ENCODE measurements around the gene VPS8.

The VPS8 gene

DNA sequence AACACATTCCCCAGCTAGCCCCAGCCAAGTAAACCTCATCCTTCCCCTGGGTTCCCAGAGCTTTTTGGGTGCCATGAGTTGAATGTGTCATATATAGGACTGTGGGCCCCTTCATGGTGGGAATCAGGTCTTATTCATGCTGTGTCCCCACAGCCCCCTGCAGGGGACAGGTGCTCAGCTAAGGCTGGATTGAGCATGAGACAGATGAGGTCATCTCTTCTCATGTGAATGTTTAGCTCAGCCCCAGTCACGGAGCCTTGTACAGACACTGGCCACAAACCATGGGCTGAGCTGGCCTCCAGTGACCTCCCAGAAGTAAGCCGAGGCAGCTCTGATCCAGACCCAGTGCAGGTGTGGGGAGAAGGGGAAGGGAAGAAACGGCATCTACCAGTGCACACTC, 270.2 kb downstream of the VPS8 start:
- H3K4me3 ChIP-seq (replicated peaks; ENCODE audit: insufficient read depth, low read length), result no peak overlapping the region
- no peak for DNase-seq (ENCODE audit: low read depth in 1 of 2, low spot score in 1 of 2)
- TF ChIP-seq SPI1 (IDR thresholded peaks at IDR 0.05; ENCODE audit: borderline replicate concordance, low read depth) (no peak), REST (IDR thresholded peaks at IDR 0.05; ENCODE audit: insufficient replicate concordance, low read depth) (no peak), GABPA (IDR thresholded peaks at IDR 0.05; ENCODE audit: low read depth) (no peak), POLR2AphosphoS5 (IDR thresholded peaks at IDR 0.05; ENCODE audit: low read depth) (no peak)
- TF ChIP-seq, protein P1, sequence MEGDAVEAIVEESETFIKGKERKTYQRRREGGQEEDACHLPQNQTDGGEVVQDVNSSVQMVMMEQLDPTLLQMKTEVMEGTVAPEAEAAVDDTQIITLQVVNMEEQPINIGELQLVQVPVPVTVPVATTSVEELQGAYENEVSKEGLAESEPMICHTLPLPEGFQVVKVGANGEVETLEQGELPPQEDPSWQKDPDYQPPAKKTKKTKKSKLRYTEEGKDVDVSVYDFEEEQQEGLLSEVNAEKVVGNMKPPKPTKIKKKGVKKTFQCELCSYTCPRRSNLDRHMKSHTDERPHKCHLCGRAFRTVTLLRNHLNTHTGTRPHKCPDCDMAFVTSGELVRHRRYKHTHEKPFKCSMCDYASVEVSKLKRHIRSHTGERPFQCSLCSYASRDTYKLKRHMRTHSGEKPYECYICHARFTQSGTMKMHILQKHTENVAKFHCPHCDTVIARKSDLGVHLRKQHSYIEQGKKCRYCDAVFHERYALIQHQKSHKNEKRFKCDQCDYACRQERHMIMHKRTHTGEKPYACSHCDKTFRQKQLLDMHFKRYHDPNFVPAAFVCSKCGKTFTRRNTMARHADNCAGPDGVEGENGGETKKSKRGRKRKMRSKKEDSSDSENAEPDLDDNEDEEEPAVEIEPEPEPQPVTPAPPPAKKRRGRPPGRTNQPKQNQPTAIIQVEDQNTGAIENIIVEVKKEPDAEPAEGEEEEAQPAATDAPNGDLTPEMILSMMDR (IDR thresholded peaks at IDR 0.05; ENCODE audit: insufficient read depth, low read length), result no peak
- no peaks in the 10 kb centered on the region for H3K27me3 ChIP-seq (ENCODE audit: insufficient read depth, poor library complexity, severe bottlenecking)
- no peak overlapping the region for H3K27ac ChIP-seq (replicated peaks)

- Histone ChIP-seq H3K27me3 (ENCODE audit: insufficient read depth, poor library complexity, severe bottlenecking) (no peaks in the 10 kb centered on the region), H3K4me3 (replicated peaks; ENCODE audit: insufficient read depth, low read length) (no peak overlapping the region), H3K27ac (replicated peaks) (no peak overlapping the region)
- no peak for DNase-seq (ENCODE audit: low read depth in 1 of 2, low spot score in 1 of 2)
- TF ChIP-seq POLR2AphosphoS5 (IDR thresholded peaks at IDR 0.05; ENCODE audit: low read depth) (no peak), SPI1 (IDR thresholded peaks at IDR 0.05; ENCODE audit: borderline replicate concordance, low read depth) (no peak), REST (IDR thresholded peaks at IDR 0.05; ENCODE audit: insufficient replicate concordance, low read depth) (no peak)
- TF ChIP-seq, protein P1 (IDR thresholded peaks at IDR 0.05; ENCODE audit: insufficient read depth, low read length), result no peak
Measured at GRCh38 chr3:185082829-185083228, 270.9 kb downstream of the VPS8 start.

GRCh38 chr3:185084402-185084801, 272.4 kb downstream of the VPS8 start:
- Histone ChIP-seq H3K27me3 (ENCODE audit: insufficient read depth, poor library complexity, severe bottlenecking) (no peaks in the 10 kb centered on the region), H3K27ac (replicated peaks) (no peak overlapping the region)
- TF ChIP-seq GABPA (IDR thresholded peaks at IDR 0.05; ENCODE audit: low read depth) (no peak), POLR2AphosphoS5 (IDR thresholded peaks at IDR 0.05; ENCODE audit: low read depth) (no peak), SPI1 (IDR thresholded peaks at IDR 0.05; ENCODE audit: borderline replicate concordance, low read depth) (no peak), REST (IDR thresholded peaks at IDR 0.05; ENCODE audit: insufficient replicate concordance, low read depth) (no peak)
- TF ChIP-seq, protein P1 (IDR thresholded peaks at IDR 0.05; ENCODE audit: insufficient read depth, low read length), result no peak

More at GRCh38 chr3:185084402-185084801, 272.4 kb downstream of the VPS8 start:
- no peak for DNase-seq (ENCODE audit: low read depth in 1 of 2, low spot score in 1 of 2)
- H3K4me3 ChIP-seq (replicated peaks; ENCODE audit: insufficient read depth, low read length), result no peak overlapping the region
